ENCODE results near the gene CNGA4.
"Not testable (repeated sequence)": the region's sequence is repeated elsewhere in the genome, so short reads cannot be mapped to it uniquely, and the experiment has no call there.

The CNGA4 gene

GRCh38 chr11:6240139-6240538 is 1.2 kb downstream of the CNGA4 start:
- H3K4me1 Mint-ChIP-seq = peaks cover 5% of the 10 kb centered on the region
- H3K9me3 Mint-ChIP-seq = no peaks in the 10 kb centered on the region
- no peak for DNase-seq
- no peak overlapping the region for H3K27ac Mint-ChIP-seq
- no peak for ATAC-seq
- H3K4me3 Mint-ChIP-seq = no peak overlapping the region
- peaks cover 8% of the 10 kb centered on the region for H3K27me3 Mint-ChIP-seq

- Mint-ChIP-seq H3K27ac (no peak overlapping the region), H3K27me3 (peaks cover 8% of the 10 kb centered on the region), H3K4me3 (no peak overlapping the region), H3K9me3 (no peaks in the 10 kb centered on the region), H3K4me1 (no peaks in the 10 kb centered on the region)
- ATAC-seq (no peak), DNase-seq (no peak)
Measured at GRCh38 chr11:6240781-6241180, 1.9 kb downstream of the CNGA4 start.

- no peak overlapping the region for H3K4me3 Mint-ChIP-seq
- H3K9me3 Mint-ChIP-seq = no peaks in the 10 kb centered on the region
- H3K4me1 Mint-ChIP-seq = no peaks in the 10 kb centered on the region
- no peak for DNase-seq
- H3K27me3 Mint-ChIP-seq = peaks cover 8% of the 10 kb centered on the region
- H3K27ac Mint-ChIP-seq = no peak overlapping the region
- no peak for ATAC-seq
Measured at GRCh38 chr11:6241316-6241715, 2.4 kb downstream of the CNGA4 start.

- Mint-ChIP-seq H3K4me1 (no peaks in the 10 kb centered on the region), H3K27me3 (peaks cover 8% of the 10 kb centered on the region), H3K9me3 (no peaks in the 10 kb centered on the region), H3K27ac (no peak overlapping the region), H3K4me3 (no peak overlapping the region)
- ATAC-seq = no peak
- DNase-seq = no peak
Measured at GRCh38 chr11:6245536-6245935, 6.6 kb downstream of the CNGA4 start.

GRCh38 chr11:6248248-6248647 is 9.4 kb downstream of the CNGA4 start:
- DNase-seq (no peak), ATAC-seq (no peak)
- no peaks in the 10 kb centered on the region for H3K4me1 Mint-ChIP-seq
- no peaks in the 10 kb centered on the region for H3K9me3 Mint-ChIP-seq
- no peak overlapping the region for H3K4me3 Mint-ChIP-seq
- H3K27ac Mint-ChIP-seq = peak overlapping the region in 1 of 2 donors; percentile 38
- peaks cover 6% of the 10 kb centered on the region for H3K27me3 Mint-ChIP-seq

- not testable (repeated sequence) for ATAC-seq, H3K4me1 Mint-ChIP-seq, H3K9me3 Mint-ChIP-seq, DNase-seq, H3K4me3 Mint-ChIP-seq, H3K27ac Mint-ChIP-seq, H3K27me3 Mint-ChIP-seq
Measured at GRCh38 chr11:6248897-6249296, 10.0 kb downstream of the CNGA4 start.

GRCh38 chr11:6249770-6250555 is 11.1 kb downstream of the CNGA4 start:
- no peaks in the 10 kb centered on the region for H3K27me3 Mint-ChIP-seq
- ATAC-seq (no peak), DNase-seq (no peak)
- H3K9me3 Mint-ChIP-seq = no peaks in the 10 kb centered on the region
- no peaks in the 10 kb centered on the region for H3K4me1 Mint-ChIP-seq
- no peak overlapping the region for H3K4me3 Mint-ChIP-seq
- no peak overlapping the region for H3K27ac Mint-ChIP-seq

GRCh38 chr11:6251120-6251733 is 12.3 kb downstream of the CNGA4 start:
- ATAC-seq = peak; percentile 74
- Mint-ChIP-seq H3K27me3 (no peaks in the 10 kb centered on the region), H3K9me3 (no peaks in the 10 kb centered on the region), H3K4me1 (no peaks in the 10 kb centered on the region), H3K4me3 (no peak overlapping the region), H3K27ac (no peak overlapping the region)
- DNase-seq = peak; percentile 41 to 55

- Mint-ChIP-seq H3K4me1 (no peaks in the 10 kb centered on the region), H3K27ac (peak overlapping the region in 1 of 2 donors; percentile 7), H3K27me3 (no peaks in the 10 kb centered on the region), H3K9me3 (no peaks in the 10 kb centered on the region), H3K4me3 (no peak overlapping the region)
- ATAC-seq = no peak
- no peak for DNase-seq
Measured at GRCh38 chr11:6251990-6252473, 13.1 kb downstream of the CNGA4 start.

GRCh38 chr11:6253197-6253596 is 14.3 kb downstream of the CNGA4 start:
- Mint-ChIP-seq H3K27me3 (no peaks in the 10 kb centered on the region), H3K9me3 (no peaks in the 10 kb centered on the region), H3K4me3 (no peak overlapping the region), H3K4me1 (no peaks in the 10 kb centered on the region), H3K27ac (no peak overlapping the region)
- DNase-seq = no peak
- peak; percentile 66 for ATAC-seq

GRCh38 chr11:6258141-6258540 is 19.3 kb downstream of the CNGA4 start:
- H3K4me1 Mint-ChIP-seq = peaks cover 7% of the 10 kb centered on the region
- ATAC-seq = no peak
- no peak overlapping the region for H3K27ac Mint-ChIP-seq
- H3K4me3 Mint-ChIP-seq = no peak overlapping the region
- H3K9me3 Mint-ChIP-seq = no peaks in the 10 kb centered on the region
- DNase-seq = no peak
- H3K27me3 Mint-ChIP-seq = no peaks in the 10 kb centered on the region

- Mint-ChIP-seq H3K9me3 (no peaks in the 10 kb centered on the region), H3K4me1 (peaks cover 7% of the 10 kb centered on the region), H3K4me3 (no peak overlapping the region), H3K27ac (no peak overlapping the region), H3K27me3 (no peaks in the 10 kb centered on the region)
- ATAC-seq (peak; percentile 7), DNase-seq (no peak)
Measured at GRCh38 chr11:6258571-6259081, 19.7 kb downstream of the CNGA4 start.

GRCh38 chr11:6260207-6260726 is 21.4 kb downstream of the CNGA4 start:
- no peak overlapping the region for H3K27ac Mint-ChIP-seq
- no peaks in the 10 kb centered on the region for H3K9me3 Mint-ChIP-seq
- ATAC-seq (no peak), DNase-seq (no peak)
- H3K4me3 Mint-ChIP-seq = no peak overlapping the region
- H3K27me3 Mint-ChIP-seq = peaks cover 13% of the 10 kb centered on the region
- H3K4me1 Mint-ChIP-seq = peaks cover 7% of the 10 kb centered on the region

GRCh38 chr11:6263662-6264061 is 24.8 kb downstream of the CNGA4 start:
- ATAC-seq (no peak), DNase-seq (no peak)
- H3K4me3 Mint-ChIP-seq = no peak overlapping the region
- H3K27ac Mint-ChIP-seq = no peak overlapping the region
- peaks cover 7% of the 10 kb centered on the region for H3K4me1 Mint-ChIP-seq
- peaks cover 21% of the 10 kb centered on the region for H3K27me3 Mint-ChIP-seq
- H3K9me3 Mint-ChIP-seq = no peaks in the 10 kb centered on the region

- ATAC-seq = no peak
- no peak for DNase-seq
- Mint-ChIP-seq H3K27ac (no peak overlapping the region), H3K4me3 (no peak overlapping the region), H3K4me1 (no peaks in the 10 kb centered on the region), H3K27me3 (peaks cover 32% of the 10 kb centered on the region), H3K9me3 (no peaks in the 10 kb centered on the region)
Measured at GRCh38 chr11:6268820-6269219, 29.9 kb downstream of the CNGA4 start.

GRCh38 chr11:6269994-6270393 is 31.1 kb downstream of the CNGA4 start:
- no peak overlapping the region for H3K27ac Mint-ChIP-seq
- H3K9me3 Mint-ChIP-seq = no peaks in the 10 kb centered on the region
- H3K4me1 Mint-ChIP-seq = no peaks in the 10 kb centered on the region
- H3K27me3 Mint-ChIP-seq = peaks cover 34% of the 10 kb centered on the region
- DNase-seq (no peak), ATAC-seq (peak; percentile 43)
- no peak overlapping the region for H3K4me3 Mint-ChIP-seq
